ENCODE results near the gene NUP62.

NUP62 gene

DNA sequence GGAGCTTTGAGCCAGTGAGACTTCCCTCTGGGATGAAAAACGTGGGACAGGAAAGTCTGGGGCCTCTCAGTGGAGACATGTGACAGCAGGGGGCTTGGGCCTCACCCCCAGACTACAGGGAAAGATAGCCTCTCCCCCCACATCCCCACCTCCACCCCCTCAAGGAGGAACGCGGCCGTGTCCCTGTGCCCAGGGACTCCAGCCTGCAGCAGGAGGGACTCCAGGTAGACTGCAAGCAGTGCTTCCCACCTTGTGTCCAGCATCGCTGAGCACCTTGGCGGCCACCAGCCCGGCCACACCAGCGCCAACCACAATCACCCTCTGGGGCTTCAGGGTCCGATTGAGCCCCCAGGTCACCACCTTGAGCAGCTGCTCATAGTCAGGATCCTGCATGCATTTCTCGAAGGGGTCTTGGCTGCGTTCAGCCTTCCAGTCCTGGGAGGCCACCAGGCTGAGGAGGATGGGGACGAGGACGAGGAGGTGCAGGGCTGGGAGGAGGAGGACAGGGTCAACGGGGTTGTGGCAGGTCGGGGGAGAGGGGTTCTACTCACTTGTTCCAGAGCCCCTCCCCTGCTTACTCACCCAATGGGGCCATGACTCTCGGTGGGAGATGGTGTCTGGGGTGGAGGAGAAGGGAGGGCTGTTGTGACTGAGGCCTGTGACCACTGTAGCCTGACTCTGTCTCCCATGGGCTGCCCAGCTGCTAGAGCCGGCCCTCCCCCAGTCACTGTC, 33.6 kb downstream of the NUP62 start (continued):
- TF ChIP-seq, protein P1, sequence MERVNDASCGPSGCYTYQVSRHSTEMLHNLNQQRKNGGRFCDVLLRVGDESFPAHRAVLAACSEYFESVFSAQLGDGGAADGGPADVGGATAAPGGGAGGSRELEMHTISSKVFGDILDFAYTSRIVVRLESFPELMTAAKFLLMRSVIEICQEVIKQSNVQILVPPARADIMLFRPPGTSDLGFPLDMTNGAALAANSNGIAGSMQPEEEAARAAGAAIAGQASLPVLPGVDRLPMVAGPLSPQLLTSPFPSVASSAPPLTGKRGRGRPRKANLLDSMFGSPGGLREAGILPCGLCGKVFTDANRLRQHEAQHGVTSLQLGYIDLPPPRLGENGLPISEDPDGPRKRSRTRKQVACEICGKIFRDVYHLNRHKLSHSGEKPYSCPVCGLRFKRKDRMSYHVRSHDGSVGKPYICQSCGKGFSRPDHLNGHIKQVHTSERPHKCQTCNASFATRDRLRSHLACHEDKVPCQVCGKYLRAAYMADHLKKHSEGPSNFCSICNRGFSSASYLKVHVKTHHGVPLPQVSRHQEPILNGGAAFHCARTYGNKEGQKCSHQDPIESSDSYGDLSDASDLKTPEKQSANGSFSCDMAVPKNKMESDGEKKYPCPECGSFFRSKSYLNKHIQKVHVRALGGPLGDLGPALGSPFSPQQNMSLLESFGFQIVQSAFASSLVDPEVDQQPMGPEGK (CRISPR knock-in tag; IDR thresholded peaks at IDR 0.05; ENCODE audit: borderline replicate concordance): no peak

DNA sequence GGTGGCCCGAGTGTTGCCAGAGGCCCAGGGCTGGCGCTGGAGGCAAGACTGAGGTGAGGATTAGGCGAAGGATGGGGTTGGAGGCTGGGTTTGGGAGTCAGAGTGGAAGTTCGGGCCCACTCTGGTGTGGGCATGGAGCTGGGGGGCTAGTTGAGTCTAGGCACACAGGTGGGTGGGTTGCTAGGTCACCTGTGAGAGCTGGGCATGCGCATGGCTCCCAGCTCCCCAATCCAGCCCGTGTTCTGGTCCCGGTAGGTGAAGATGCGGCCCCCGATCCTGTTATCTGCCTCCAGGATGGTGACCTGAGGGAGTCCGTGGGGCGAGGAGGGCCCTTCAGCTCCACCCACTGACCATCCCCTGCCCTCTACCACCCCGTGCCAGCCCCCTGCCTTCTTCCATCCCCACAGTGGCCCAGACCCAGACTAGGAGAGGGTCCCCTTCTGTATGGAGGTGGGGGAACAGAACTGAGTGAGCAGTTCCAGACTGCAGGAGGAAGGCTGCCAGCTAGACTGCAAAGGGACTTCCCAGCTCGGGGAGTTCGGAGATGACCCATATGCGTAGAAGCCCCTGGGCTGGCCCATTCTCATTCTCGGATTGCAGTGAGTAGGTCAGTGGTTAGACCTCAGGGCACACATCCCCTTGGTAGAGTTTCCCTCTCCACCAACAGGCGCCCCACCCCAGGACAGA, 34.3 kb downstream of the NUP62 start:
- no peak for ATAC-seq

DNA sequence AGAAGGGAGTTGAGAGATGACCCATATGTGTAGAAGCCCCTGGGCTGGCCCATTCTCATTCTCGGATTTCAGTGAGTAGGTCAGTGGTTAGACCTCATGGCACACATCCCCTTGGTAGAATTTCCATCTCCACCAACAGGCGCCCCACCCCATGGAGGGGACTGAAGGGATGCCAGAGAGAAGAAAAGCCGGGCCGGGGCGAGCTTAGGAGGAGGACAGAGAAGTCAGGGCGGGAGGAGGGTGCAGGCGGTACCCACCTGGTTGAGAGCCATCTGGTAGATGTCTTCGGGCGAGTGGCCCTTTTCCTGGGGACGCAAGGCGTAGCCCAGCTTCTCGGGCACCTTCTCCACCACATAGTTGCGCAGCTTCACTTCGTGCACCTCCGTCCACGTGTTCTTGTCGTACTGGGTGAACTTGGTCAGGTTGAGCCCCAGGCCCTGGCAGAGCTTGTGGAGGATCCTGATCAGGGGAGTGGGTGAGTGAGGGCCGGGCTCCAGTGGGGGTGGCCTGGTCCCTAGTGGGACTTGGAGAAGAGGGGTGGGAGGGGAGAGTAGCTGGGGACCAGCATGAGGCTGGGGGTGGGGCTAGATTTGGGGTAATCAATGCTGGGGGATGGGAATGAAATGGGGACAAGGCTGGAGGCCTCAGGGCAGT, 35.2 kb downstream of the NUP62 start:
- TF ChIP-seq GLIS3 (CRISPR knock-in tag; IDR thresholded peaks at IDR 0.05) (no peak), ZFP3 (CRISPR knock-in tag; IDR thresholded peaks at IDR 0.05) (no peak), ZFP30 (CRISPR knock-in tag; IDR thresholded peaks at IDR 0.05) (no peak), TCF4 (CRISPR knock-in tag; IDR thresholded peaks at IDR 0.05; ENCODE audit: borderline replicate concordance) (no peak), ARNTL (CRISPR knock-in tag; IDR thresholded peaks at IDR 0.05; ENCODE audit: borderline replicate concordance, low read depth) (no peak), ZC3H10 (CRISPR knock-in tag; IDR thresholded peaks at IDR 0.05) (no peak), ESRRG (CRISPR knock-in tag; IDR thresholded peaks at IDR 0.05) (no peak), BACH2 (CRISPR knock-in tag; IDR thresholded peaks at IDR 0.05; ENCODE audit: borderline replicate concordance) (no peak), PPARA (CRISPR knock-in tag; IDR thresholded peaks at IDR 0.05; ENCODE audit: borderline replicate concordance) (no peak), OSR1 (CRISPR knock-in tag; IDR thresholded peaks at IDR 0.05) (no peak), ZNF8 (CRISPR knock-in tag; IDR thresholded peaks at IDR 0.05) (no peak), TOX (CRISPR knock-in tag; IDR thresholded peaks at IDR 0.05; ENCODE audit: borderline replicate concordance) (no peak), ZNF70 (CRISPR knock-in tag; IDR thresholded peaks at IDR 0.05) (no peak), ZNF565 (CRISPR knock-in tag; conservative IDR thresholded peaks at IDR 0.05; ENCODE audit: low read depth) (no peak), SNAI2 (CRISPR knock-in tag; IDR thresholded peaks at IDR 0.05) (no peak)
- TF ChIP-seq, protein P2, sequence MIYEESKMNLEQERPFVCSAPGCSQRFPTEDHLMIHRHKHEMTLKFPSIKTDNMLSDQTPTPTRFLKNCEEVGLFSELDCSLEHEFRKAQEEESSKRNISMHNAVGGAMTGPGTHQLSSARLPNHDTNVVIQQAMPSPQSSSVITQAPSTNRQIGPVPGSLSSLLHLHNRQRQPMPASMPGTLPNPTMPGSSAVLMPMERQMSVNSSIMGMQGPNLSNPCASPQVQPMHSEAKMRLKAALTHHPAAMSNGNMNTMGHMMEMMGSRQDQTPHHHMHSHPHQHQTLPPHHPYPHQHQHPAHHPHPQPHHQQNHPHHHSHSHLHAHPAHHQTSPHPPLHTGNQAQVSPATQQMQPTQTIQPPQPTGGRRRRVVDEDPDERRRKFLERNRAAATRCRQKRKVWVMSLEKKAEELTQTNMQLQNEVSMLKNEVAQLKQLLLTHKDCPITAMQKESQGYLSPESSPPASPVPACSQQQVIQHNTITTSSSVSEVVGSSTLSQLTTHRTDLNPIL (CRISPR knock-in tag; IDR thresholded peaks at IDR 0.05; ENCODE audit: low read depth): no peak
- TF ChIP-seq, protein P3, sequence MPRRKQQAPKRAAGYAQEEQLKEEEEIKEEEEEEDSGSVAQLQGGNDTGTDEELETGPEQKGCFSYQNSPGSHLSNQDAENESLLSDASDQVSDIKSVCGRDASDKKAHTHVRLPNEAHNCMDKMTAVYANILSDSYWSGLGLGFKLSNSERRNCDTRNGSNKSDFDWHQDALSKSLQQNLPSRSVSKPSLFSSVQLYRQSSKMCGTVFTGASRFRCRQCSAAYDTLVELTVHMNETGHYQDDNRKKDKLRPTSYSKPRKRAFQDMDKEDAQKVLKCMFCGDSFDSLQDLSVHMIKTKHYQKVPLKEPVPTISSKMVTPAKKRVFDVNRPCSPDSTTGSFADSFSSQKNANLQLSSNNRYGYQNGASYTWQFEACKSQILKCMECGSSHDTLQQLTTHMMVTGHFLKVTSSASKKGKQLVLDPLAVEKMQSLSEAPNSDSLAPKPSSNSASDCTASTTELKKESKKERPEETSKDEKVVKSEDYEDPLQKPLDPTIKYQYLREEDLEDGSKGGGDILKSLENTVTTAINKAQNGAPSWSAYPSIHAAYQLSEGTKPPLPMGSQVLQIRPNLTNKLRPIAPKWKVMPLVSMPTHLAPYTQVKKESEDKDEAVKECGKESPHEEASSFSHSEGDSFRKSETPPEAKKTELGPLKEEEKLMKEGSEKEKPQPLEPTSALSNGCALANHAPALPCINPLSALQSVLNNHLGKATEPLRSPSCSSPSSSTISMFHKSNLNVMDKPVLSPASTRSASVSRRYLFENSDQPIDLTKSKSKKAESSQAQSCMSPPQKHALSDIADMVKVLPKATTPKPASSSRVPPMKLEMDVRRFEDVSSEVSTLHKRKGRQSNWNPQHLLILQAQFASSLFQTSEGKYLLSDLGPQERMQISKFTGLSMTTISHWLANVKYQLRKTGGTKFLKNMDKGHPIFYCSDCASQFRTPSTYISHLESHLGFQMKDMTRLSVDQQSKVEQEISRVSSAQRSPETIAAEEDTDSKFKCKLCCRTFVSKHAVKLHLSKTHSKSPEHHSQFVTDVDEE (CRISPR knock-in tag; IDR thresholded peaks at IDR 0.05): no peak
- TF ChIP-seq, protein P4, sequence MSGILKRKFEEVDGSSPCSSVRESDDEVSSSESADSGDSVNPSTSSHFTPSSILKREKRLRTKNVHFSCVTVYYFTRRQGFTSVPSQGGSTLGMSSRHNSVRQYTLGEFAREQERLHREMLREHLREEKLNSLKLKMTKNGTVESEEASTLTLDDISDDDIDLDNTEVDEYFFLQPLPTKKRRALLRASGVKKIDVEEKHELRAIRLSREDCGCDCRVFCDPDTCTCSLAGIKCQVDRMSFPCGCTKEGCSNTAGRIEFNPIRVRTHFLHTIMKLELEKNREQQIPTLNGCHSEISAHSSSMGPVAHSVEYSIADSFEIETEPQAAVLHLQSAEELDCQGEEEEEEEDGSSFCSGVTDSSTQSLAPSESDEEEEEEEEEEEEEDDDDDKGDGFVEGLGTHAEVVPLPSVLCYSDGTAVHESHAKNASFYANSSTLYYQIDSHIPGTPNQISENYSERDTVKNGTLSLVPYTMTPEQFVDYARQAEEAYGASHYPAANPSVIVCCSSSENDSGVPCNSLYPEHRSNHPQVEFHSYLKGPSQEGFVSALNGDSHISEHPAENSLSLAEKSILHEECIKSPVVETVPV (CRISPR knock-in tag; IDR thresholded peaks at IDR 0.05): no peak
- ATAC-seq: no peak

More for the DNA sequence above, 34.3 kb downstream of the NUP62 start:
- TF ChIP-seq TCF4 (CRISPR knock-in tag; IDR thresholded peaks at IDR 0.05; ENCODE audit: borderline replicate concordance) (no peak), ZNF70 (CRISPR knock-in tag; IDR thresholded peaks at IDR 0.05) (no peak), PPARA (CRISPR knock-in tag; IDR thresholded peaks at IDR 0.05; ENCODE audit: borderline replicate concordance) (no peak), ZC3H10 (CRISPR knock-in tag; IDR thresholded peaks at IDR 0.05) (no peak)
- TF ChIP-seq, protein P2 (CRISPR knock-in tag; IDR thresholded peaks at IDR 0.05; ENCODE audit: low read depth): no peak
